ENCODE results near the gene PDLIM5. TPM values are rescaled to one million over a fixed set of nuclear protein-coding genes. Genes with fewer than 3 reads are reported as not detected.
"Not testable (repeated sequence)": the region's sequence is repeated elsewhere in the genome, so short reads cannot be mapped to it uniquely, and the experiment has no call there.

The PDLIM5 gene
- total RNA-seq, 1 donor from 2014 or later, result 137 TPM

- Histone ChIP-seq H3K36me3 (no peaks in the 10 kb centered on the region), H3K9me3 (no peaks in the 10 kb centered on the region), H3K27ac (no peak overlapping the region), H3K27me3 (no peaks in the 10 kb centered on the region), H3K4me1 (peaks cover 25% of the 10 kb centered on the region), H3K4me3 (no peak overlapping the region)
- TF ChIP-seq POLR2A (IDR thresholded peaks at IDR 0.05) (no peak), CTCF (IDR thresholded peaks at IDR 0.05) (no peak), POLR2AphosphoS5 (IDR thresholded peaks at IDR 0.05; ENCODE audit: insufficient read depth in 1 of 2, low read depth in 1 of 2) (no peak)
- no peak for DNase-seq (ENCODE audit: extremely low spot score in 2 of 2)
- intact Hi-C loops (cut with DNase I), result no loop called here
Measured at GRCh38 chr4:94507281-94507680, 55.5 kb downstream of the PDLIM5 start.

GRCh38 chr4:94507708-94508107 is 56.0 kb downstream of the PDLIM5 start:
- peak in 1 of 2 donors; percentile 33 for TF ChIP-seq POLR2AphosphoS5 (IDR thresholded peaks at IDR 0.05; ENCODE audit: insufficient read depth in 1 of 2, low read depth in 1 of 2)
- TF ChIP-seq CTCF (IDR thresholded peaks at IDR 0.05), result no peak
- no peak for TF ChIP-seq POLR2A (IDR thresholded peaks at IDR 0.05)
- Histone ChIP-seq H3K27me3 (no peaks in the 10 kb centered on the region), H3K9me3 (no peaks in the 10 kb centered on the region), H3K4me1 (peaks cover 25% of the 10 kb centered on the region), H3K36me3 (no peaks in the 10 kb centered on the region), H3K27ac (no peak overlapping the region), H3K4me3 (no peak overlapping the region)
- intact Hi-C loops (cut with DNase I), result no loop called here
- DNase-seq (ENCODE audit: extremely low spot score in 2 of 2), result no peak

- no peak for DNase-seq (ENCODE audit: extremely low spot score in 2 of 2)
- Histone ChIP-seq H3K27me3 (no peaks in the 10 kb centered on the region), H3K36me3 (no peaks in the 10 kb centered on the region), H3K4me3 (no peak overlapping the region), H3K27ac (no peak overlapping the region), H3K9me3 (no peaks in the 10 kb centered on the region), H3K4me1 (peaks cover 25% of the 10 kb centered on the region)
- intact Hi-C loops (cut with DNase I), result no loop called here
- TF ChIP-seq POLR2AphosphoS5 (IDR thresholded peaks at IDR 0.05; ENCODE audit: insufficient read depth in 1 of 2, low read depth in 1 of 2) (no peak), CTCF (IDR thresholded peaks at IDR 0.05) (no peak), POLR2A (IDR thresholded peaks at IDR 0.05) (no peak)
Measured at GRCh38 chr4:94508296-94508695, 56.6 kb downstream of the PDLIM5 start.

GRCh38 chr4:94508806-94509205 is 57.1 kb downstream of the PDLIM5 start:
- Histone ChIP-seq H3K4me1 (peaks cover 25% of the 10 kb centered on the region), H3K4me3 (no peak overlapping the region), H3K36me3 (no peaks in the 10 kb centered on the region), H3K27me3 (no peaks in the 10 kb centered on the region), H3K9me3 (no peaks in the 10 kb centered on the region), H3K27ac (no peak overlapping the region)
- TF ChIP-seq CTCF (IDR thresholded peaks at IDR 0.05) (no peak), POLR2A (IDR thresholded peaks at IDR 0.05) (no peak), POLR2AphosphoS5 (IDR thresholded peaks at IDR 0.05; ENCODE audit: insufficient read depth in 1 of 2, low read depth in 1 of 2) (no peak)
- intact Hi-C loops (cut with DNase I), result no loop called here
- no peak for DNase-seq (ENCODE audit: extremely low spot score in 2 of 2)

GRCh38 chr4:94511591-94511990 is 59.8 kb downstream of the PDLIM5 start:
- intact Hi-C loops (cut with DNase I), result loop anchor here (10.0 kb wide), 1 partner anchor 107 kb away; no protein-coding TSS in a partner anchor
- H3K27ac ChIP-seq, result no peak overlapping the region

GRCh38 chr4:94513532-94513931 is 61.8 kb downstream of the PDLIM5 start:
- peaks cover 33% of the 10 kb centered on the region for H3K4me1 ChIP-seq
- DNase-seq (ENCODE audit: extremely low spot score in 2 of 2); H3K36me3 ChIP-seq; H3K4me3 ChIP-seq; H3K9me3 ChIP-seq; H3K27ac ChIP-seq; H3K27me3 ChIP-seq: not testable (repeated sequence)
- intact Hi-C loops (cut with DNase I), result loop anchor here (10.0 kb wide), 1 partner anchor 109 kb away; no protein-coding TSS in a partner anchor

More at GRCh38 chr4:94511591-94511990, 59.8 kb downstream of the PDLIM5 start:
- Histone ChIP-seq H3K9me3 (no peaks in the 10 kb centered on the region), H3K36me3 (no peaks in the 10 kb centered on the region), H3K27me3 (no peaks in the 10 kb centered on the region), H3K4me3 (no peak overlapping the region), H3K4me1 (peaks cover 36% of the 10 kb centered on the region)
- DNase-seq (ENCODE audit: extremely low spot score in 2 of 2), result no peak
- no peak for TF ChIP-seq CTCF (IDR thresholded peaks at IDR 0.05)
- no peak for TF ChIP-seq POLR2AphosphoS5 (IDR thresholded peaks at IDR 0.05; ENCODE audit: insufficient read depth in 1 of 2, low read depth in 1 of 2)
- no peak for TF ChIP-seq POLR2A (IDR thresholded peaks at IDR 0.05)

All from vagina (tissue), 2 donors.